HepG2 (cell line): Measurements from ENCODE around the gene TXNDC11. TPM values are rescaled to one million over a fixed set of nuclear protein-coding genes. Genes with fewer than 3 reads are reported as not detected.

Source experiments
- ARID2 ChIP-seq: sonication (generic); formaldehyde crosslinking; IDR thresholded peaks from 2 replicates; pipeline ENCODE4 v1.8.1; 2022; ENCODE audit warnings: mild to moderate bottlenecking, missing genetic modification reagents, borderline replicate concordance
- CBFB ChIP-seq: sonication (generic); formaldehyde crosslinking; IDR thresholded peaks from 2 replicates; pipeline ENCODE4 v1.4.0; 2020; ENCODE audit warnings: missing genetic modification reagents
- CHD2 ChIP-seq: IDR thresholded peaks from 2 replicates; pipeline ENCODE4 v1.6.1; 2011; ENCODE audit warnings: low read depth, low read length, improper control_type of control experiment
- DZIP1 ChIP-seq: sonication (generic); formaldehyde crosslinking; IDR thresholded peaks from 2 replicates; pipeline ENCODE4 v1.5.0; 2020; ENCODE audit warnings: mild to moderate bottlenecking, missing genetic modification reagents
- GABPA ChIP-seq, 2 experiments: IDR thresholded peaks; 2 replicates each; pipeline ENCODE4 v1.6.1; 2011 to 2016; ENCODE audit warnings: low read depth in 2 of 2, low read length in 1 of 2, missing biosample characterization in 1 of 2, missing genetic modification characterization in 1 of 2
- HOXA9 ChIP-seq: sonication (generic); formaldehyde crosslinking; IDR thresholded peaks from 2 replicates; pipeline ENCODE4 v1.8.1; 2022; ENCODE audit warnings: missing genetic modification reagents, mild to moderate bottlenecking, moderate library complexity, borderline replicate concordance
- ISL2 ChIP-seq: sonication (generic); formaldehyde crosslinking; IDR thresholded peaks from 2 replicates; pipeline ENCODE4 v1.5.0; 2020; ENCODE audit warnings: missing genetic modification reagents
- LCORL ChIP-seq, 2 experiments: fragments of 450-650 bp in 1 of 2; sonication (generic) in 1 of 2; formaldehyde crosslinking in 1 of 2; IDR thresholded peaks; 2 replicates each; pipeline versions ENCODE4 v1.5.0 to v1.6.1; 2017 to 2020; ENCODE audit warnings: antibody characterized with exemption in 1 of 2, missing genetic modification reagents in 1 of 2
- MIER3 ChIP-seq: IDR thresholded peaks from 2 replicates; pipeline ENCODE4 v1.6.1; 2016; ENCODE audit warnings: missing compliant biosample characterization, borderline replicate concordance
- NFKB2 ChIP-seq: sonication (generic); formaldehyde crosslinking; IDR thresholded peaks from 2 replicates; pipeline ENCODE4 v1.4.0; 2020; ENCODE audit warnings: missing genetic modification reagents, borderline replicate concordance
- RFX3 ChIP-seq: IDR thresholded peaks from 2 replicates; pipeline ENCODE4 v1.6.1; 2016; ENCODE audit warnings: missing biosample characterization, missing genetic modification reagents
- SP4 ChIP-seq: sonication (generic); formaldehyde crosslinking; IDR thresholded peaks from 2 replicates; pipeline ENCODE4 v1.8.1; 2023; ENCODE audit warnings: mild to moderate bottlenecking, missing genetic modification reagents
- STAT6 ChIP-seq: sonication (generic); formaldehyde crosslinking; IDR thresholded peaks from 2 replicates; pipeline ENCODE4 v1.4.0; 2020; ENCODE audit warnings: missing genetic modification reagents, mild to moderate bottlenecking, borderline replicate concordance
- THAP11 ChIP-seq: IDR thresholded peaks from 2 replicates; pipeline ENCODE4 v1.6.1; 2016; ENCODE audit warnings: missing biosample characterization, missing genetic modification reagents
- ZFP36L1 ChIP-seq: sonication (generic); formaldehyde crosslinking; IDR thresholded peaks from 2 replicates; pipeline ENCODE4 v1.8.0; 2022; ENCODE audit warnings: mild to moderate bottlenecking, missing genetic modification reagents, moderate library complexity
- ZFX ChIP-seq: sonication (generic); formaldehyde crosslinking; IDR thresholded peaks from 2 replicates; pipeline ENCODE4 v1.4.0; 2020; ENCODE audit warnings: mild to moderate bottlenecking, low read depth, missing genetic modification reagents, moderate library complexity
- ZNF205 ChIP-seq: IDR thresholded peaks from 2 replicates; pipeline ENCODE4 v1.6.1; 2018; ENCODE audit warnings: missing biosample characterization, missing genetic modification reagents
- ZNF224 ChIP-seq: sonication (generic); formaldehyde crosslinking; IDR thresholded peaks from 2 replicates; pipeline ENCODE4 v1.5.0; 2020; ENCODE audit warnings: mild to moderate bottlenecking, missing genetic modification reagents
- ZNF282 ChIP-seq: fragments of 450-650 bp; IDR thresholded peaks from 2 replicates; pipeline ENCODE4 v1.6.1; 2018; ENCODE audit not compliant: partially characterized antibody
- ZNF34 ChIP-seq: sonication (generic); formaldehyde crosslinking; IDR thresholded peaks from 2 replicates; pipeline ENCODE4 v1.4.0; 2020; ENCODE audit warnings: mild to moderate bottlenecking, missing genetic modification reagents, borderline replicate concordance
- ZNF441 ChIP-seq: sonication (generic); formaldehyde crosslinking; IDR thresholded peaks from 2 replicates; pipeline ENCODE4 v1.7.0; 2021; ENCODE audit warnings: missing genetic modification reagents, borderline replicate concordance
- ZNF629 ChIP-seq: sonication (generic); formaldehyde crosslinking; conservative IDR thresholded peaks from 2 replicates; pipeline ENCODE4 v1.5.0; 2020; ENCODE audit warnings: missing genetic modification reagents
- ZSCAN25 ChIP-seq: sonication (generic); formaldehyde crosslinking; IDR thresholded peaks from 2 replicates; pipeline ENCODE4 v1.8.0; 2022; ENCODE audit warnings: mild to moderate bottlenecking, missing genetic modification reagents
- ZSCAN9 ChIP-seq: IDR thresholded peaks from 2 replicates; pipeline ENCODE4 v1.6.1; 2016; ENCODE audit warnings: borderline replicate concordance
- polyA plus RNA-seq, 8 experiments: library from polyadenylated mRNA; depleted of rRNA in 3 of 8; stranded (reverse) in 7 of 8; unstranded in 1 of 8; fragments of >200 nt; fragmentation: Illumina TruSeq in 4 of 8; extraction: Trizol in 4 of 8; gene quantifications; 2 replicates each; pipeline versions ENCODE4 v1.2.1 to v1.2.3, GENCODE V29; 2011 to 2016; ENCODE audit warnings: low read depth in 4 of 8, missing spikeins in 1 of 8, mixed read lengths in 1 of 8; ENCODE audit not compliant: insufficient read depth in 1 of 8
- total RNA-seq, 5 experiments: library from RNA; depleted of rRNA; stranded (reverse); fragments of >200 nt; fragmentation: Illumina TruSeq; extraction: Trizol; gene quantifications; 2 replicates each; pipeline ENCODE4 v1.2.3, GENCODE V29; 2016; ENCODE audit warnings: low read depth in 1 of 5

TXNDC11 gene
- total and polyA plus RNA-seq, 2 of the 13 experiments (the other 11 are each of a cell fraction or from before 2014, with no cell fraction given): 74.9 to 123 TPM

- TF ChIP-seq GABPA (IDR thresholded peaks at IDR 0.05; ENCODE audit: low read depth, low read length) (no peak), GABPA (CRISPR knock-in tag; IDR thresholded peaks at IDR 0.05; ENCODE audit: low read depth) (no peak), ARID2 (CRISPR knock-in tag) (0 out of 2 replicates have a peak, but pooled peaks have one; percentile 80), STAT6 (CRISPR knock-in tag) (no peak), DZIP1 (0 out of 2 replicates have a peak, but pooled peaks have one; percentile 20), ZNF224 (0 out of 2 replicates have a peak, but pooled peaks have one; percentile 73), NFKB2 (CRISPR knock-in tag) (no peak; the same call in 1 of the 2 replicates), SP4 (CRISPR knock-in tag) (0 out of 2 replicates have a peak, but pooled peaks have one; percentile 23), MIER3 (CRISPR knock-in tag) (no peak; the same call in 1 of the 2 replicates), CHD2 (no peak), HOXA9 (no peak; the same call in 1 of the 2 replicates), CBFB (peak; percentile 49; the same call in 1 of the 2 replicates), THAP11 (peak; percentile 45; the same call in 1 of the 2 replicates), LCORL (IDR thresholded peaks at IDR 0.05) (no peak), LCORL (CRISPR knock-in tag; IDR thresholded peaks at IDR 0.05) (peak; percentile 67; the same call in 1 of the 2 replicates), ZFX (CRISPR knock-in tag) (peak; percentile 46; the same call in 1 of the 2 replicates), ZSCAN9 (CRISPR knock-in tag) (no peak), ZNF441 (CRISPR knock-in tag) (no peak), ZNF34 (CRISPR knock-in tag) (no peak), ZNF205 (CRISPR knock-in tag) (0 out of 2 replicates have a peak, but pooled peaks have one; percentile 14), ZNF282 (no peak), ISL2 (no peak), ZNF629 (peak; percentile 4; the same call in 1 of the 2 replicates), ZFP36L1 (CRISPR knock-in tag) (no peak), RFX3 (no peak), ZSCAN25 (CRISPR knock-in tag) (peak; percentile 70; the same call in 1 of the 2 replicates)
These were observed 102.4 kb downstream of the TXNDC11 start (continued) for GRCh38 chr16:11639925-11640899.
